DMS153 (cell line): Measurements from ENCODE around the gene GNG13.
"Not testable (repeated sequence)": the region's sequence is repeated elsewhere in the genome, so short reads cannot be mapped to it uniquely, and the experiment has no call there.

ENCODE experiments used
- DNase-seq: peaks from one replicate; lab custom pipeline; 2025; lab: John Stamatoyannopoulos, UW

GNG13 gene, protein sequence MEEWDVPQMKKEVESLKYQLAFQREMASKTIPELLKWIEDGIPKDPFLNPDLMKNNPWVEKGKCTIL

GRCh38 chr16:799948-800833 lies at the start of gene GNG13:
Gene GNG13, minus strand, starts transcription at chr16:800734. Its CDS starts 1,657 bp downstream, at chr16:799077.
- no peak for DNase-seq

DNA sequence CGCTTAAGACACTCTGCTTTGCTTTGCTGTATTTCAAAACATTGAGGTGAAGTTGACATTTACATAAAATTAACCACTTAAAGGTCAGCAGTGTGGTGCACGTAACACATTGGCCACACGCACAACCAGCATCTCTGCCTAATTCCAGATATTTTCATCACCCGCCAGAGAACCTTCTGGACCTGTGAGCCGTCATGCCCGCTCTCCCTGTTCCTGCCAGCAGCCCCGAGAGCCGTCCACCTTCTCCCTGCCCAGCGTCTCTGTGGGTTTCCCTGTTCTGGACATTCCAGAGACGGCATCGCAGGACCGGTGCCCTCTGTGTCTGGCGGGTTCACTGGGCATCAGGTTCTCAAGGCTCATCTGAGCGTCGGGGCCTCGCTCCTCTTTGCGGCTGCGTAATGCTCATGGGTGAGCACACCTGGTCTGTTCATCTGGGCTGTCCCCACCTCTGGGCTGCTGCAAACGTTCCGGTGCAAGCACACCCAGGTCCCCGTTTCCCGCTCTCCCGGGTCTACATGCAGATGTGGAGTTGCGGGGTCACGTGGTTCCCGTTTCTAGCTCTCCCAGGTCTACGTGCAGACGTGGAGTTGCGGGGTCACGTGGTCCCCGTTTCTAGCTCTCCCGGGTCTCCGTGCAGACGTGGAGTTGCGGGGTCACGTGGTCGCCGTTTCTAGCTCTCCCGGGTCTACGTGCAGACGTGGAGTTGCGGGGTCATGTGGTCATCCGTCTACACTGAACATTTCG lies 48.1 kb upstream of the GNG13 start:
- DNase-seq: no peak

DNA sequence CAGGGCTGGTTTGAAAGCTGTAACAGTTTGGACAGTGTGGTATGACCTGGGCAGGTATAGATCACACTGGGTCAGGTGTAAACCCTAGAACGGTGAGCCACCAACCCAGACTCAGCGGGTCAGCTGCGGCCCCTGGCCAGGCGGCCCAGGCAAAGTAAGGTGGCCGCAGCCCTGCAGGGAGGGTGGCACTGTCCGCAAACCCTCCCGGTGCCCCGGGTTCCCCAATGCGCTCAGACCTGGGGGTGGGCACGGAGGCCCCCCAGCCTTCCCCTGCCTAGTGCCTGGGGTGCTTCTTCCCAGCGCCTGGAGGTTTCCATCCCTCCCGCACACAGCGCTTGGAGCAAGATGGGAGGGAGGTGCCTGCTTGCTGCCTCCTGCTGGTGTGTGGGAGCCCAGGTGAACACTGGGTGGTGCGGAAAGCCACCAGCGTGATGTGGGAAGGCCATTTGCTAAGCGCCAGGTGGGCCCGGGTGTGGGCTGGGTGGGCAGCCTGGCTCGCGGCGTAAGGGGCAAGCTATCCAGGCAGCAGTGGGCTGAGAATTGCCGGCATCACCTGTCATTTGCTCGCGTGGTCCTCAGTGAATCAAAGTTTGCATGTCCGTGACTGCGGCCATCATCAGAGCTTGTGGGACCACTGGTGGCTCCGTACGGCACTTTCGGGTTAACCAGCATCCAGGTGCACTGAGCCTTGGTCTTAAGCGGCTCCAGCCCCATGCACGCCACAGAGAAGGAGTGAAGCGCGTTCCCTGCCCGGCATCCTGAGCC lies 47.3 kb upstream of the GNG13 start:
- DNase-seq: no peak

DNA sequence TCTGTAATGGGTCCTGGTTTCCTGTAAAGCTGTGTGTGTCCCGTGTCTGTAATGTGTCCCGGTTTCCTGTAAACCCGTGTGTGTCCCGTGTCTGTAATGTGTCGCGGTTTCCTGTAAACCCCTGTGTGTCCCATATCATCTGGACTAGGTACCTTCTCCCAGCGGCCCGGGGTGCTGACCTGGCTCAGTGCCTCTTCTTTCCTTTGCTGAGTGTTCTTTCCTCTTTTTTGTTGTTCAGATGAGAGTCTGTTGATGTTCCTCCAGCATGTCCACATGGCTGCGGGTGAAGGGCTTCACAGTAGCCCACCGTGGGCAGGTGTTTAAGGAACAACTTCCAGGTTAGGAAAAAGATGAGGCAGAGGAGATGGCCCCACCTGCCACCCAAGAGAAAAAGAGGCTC lies 46.6 kb upstream of the GNG13 start:
- DNase-seq: no peak

- no peak for DNase-seq
These were observed 44.8 kb upstream of the GNG13 start for GRCh38 chr16:845351-845745.

GRCh38 chr16:844638-845350 lies 44.3 kb upstream of the GNG13 start:
- no peak for DNase-seq

- DNase-seq: no peak
These were observed 43.2 kb upstream of the GNG13 start for GRCh38 chr16:843771-844170.

- no peak for DNase-seq
These were observed 42.4 kb upstream of the GNG13 start for GRCh38 chr16:842711-843560.

GRCh38 chr16:842061-842476 lies 41.5 kb upstream of the GNG13 start:
- DNase-seq: peak; percentile 1

DNA sequence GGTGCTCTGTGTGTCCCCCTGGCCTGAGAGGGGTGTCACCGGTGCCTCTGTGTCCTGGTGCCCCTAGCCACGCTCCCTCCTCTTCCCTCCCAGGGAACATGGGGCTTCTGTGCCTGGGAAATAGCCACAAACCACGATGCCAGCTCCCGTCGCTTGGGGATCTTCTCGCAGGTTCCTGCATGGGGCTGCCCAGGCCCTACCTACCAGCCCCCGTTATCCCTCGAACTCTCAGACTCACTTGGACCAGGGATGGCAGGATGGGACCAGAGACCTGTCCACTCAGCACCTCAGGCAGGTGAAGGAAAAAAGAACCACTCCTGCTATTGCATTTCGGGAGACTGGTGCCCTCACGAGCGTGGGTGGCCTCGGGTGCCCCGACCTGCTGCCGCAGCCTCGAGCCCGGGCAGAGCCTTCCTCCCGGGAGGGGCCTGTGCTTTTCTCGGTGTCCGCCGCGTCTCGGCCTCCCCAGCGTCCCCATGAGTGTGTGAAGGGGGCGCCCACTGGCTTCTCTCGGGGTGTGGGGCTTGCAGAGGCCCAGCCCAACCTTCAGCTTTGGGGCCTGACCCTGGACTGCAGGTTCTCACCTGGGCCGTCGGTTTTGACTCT lies 41.0 kb upstream of the GNG13 start:
- DNase-seq: no peak

- DNase-seq: no peak
These were observed 40.3 kb upstream of the GNG13 start for GRCh38 chr16:840561-841454.

- DNase-seq: no peak
These were observed 39.3 kb upstream of the GNG13 start for GRCh38 chr16:839643-840408.

GRCh38 chr16:838741-839140 lies 38.2 kb upstream of the GNG13 start:
- no peak for DNase-seq

DNA sequence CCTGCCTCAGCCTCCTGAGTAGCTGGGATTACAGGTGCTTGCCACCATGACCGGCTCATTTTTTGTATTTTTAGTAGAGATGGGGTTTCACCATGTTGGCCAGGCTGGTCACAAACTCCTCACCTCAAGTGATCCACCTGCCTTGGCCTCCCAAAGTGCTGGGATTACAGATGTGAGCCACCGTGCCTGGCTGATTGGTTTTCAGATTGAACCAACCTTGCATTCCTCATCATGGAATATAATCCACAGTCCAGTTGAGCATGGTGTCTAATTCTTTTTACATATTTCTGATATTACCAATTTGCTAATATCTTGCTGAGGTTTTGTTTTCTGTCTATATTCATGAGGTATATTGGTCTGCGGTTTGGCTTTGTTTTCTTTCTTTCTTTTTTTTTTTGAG lies 36.3 kb upstream of the GNG13 start:
- DNase-seq: not testable (repeated sequence)

- DNase-seq: no peak
These were observed 35.7 kb upstream of the GNG13 start for GRCh38 chr16:836221-836620.

GRCh38 chr16:835373-835772 lies 34.8 kb upstream of the GNG13 start:
- DNase-seq: no peak

- DNase-seq: no peak
These were observed 32.9 kb upstream of the GNG13 start for GRCh38 chr16:833411-833810.

- DNase-seq: no peak
These were observed 32.3 kb upstream of the GNG13 start for GRCh38 chr16:832652-833336.
